Right atrium auricular region (tissue), 2 donors: Measurements from ENCODE around the gene TAOK3. TPM values are rescaled to one million over a fixed set of nuclear protein-coding genes. Genes with fewer than 3 reads are reported as not detected.

Experiments used
- DNase-seq: peaks from one replicate; pipeline ENCODE4 v3.0.0-alpha.2; 2019; ENCODE audit warnings: low spot score
- H3K27ac ChIP-seq, 2 donors: fragments of 200-600 bp; sonication (generic); 1 replicate in 1 of 2; 2 replicates in 1 of 2; pipeline ENCODE4 v1.5.1; 2016 to 2019
- H3K27me3 ChIP-seq, 2 donors: fragments of 200-600 bp; sonication (generic); one replicate each; pipeline versions ENCODE4 v1.5.1 to v1.6.0; 2017 to 2019
- H3K36me3 ChIP-seq: fragments of 200-600 bp; sonication (generic); one replicate; pipeline ENCODE4 v1.5.1; 2016
- H3K4me1 ChIP-seq, 2 donors: fragments of 200-600 bp; sonication (generic); one replicate each; pipeline versions ENCODE4 v1.5.1 to v1.6.0; 2017 to 2019
- H3K4me3 ChIP-seq, 2 donors: fragments of 200-600 bp; sonication (generic); 1 replicate in 1 of 2; 2 replicates in 1 of 2; pipeline ENCODE4 v1.5.1; 2017 to 2019; ENCODE audit warnings: mild to moderate bottlenecking in 1 of 2, moderate library complexity in 1 of 2
- H3K9me3 ChIP-seq, 2 donors: fragments of 200-600 bp; sonication (generic); one replicate each; pipeline ENCODE4 v1.5.1; 2019
- total RNA-seq, 2 donors: library from RNA; depleted of rRNA; stranded (reverse); fragments of >200 nt; gene quantifications; one replicate each; pipeline ENCODE4 v1.1.0, GENCODE V29; 2016
- TF ChIP-seq, protein P1 (sequence below), 2 donors: fragments of 200-600 bp; sonication (generic); IDR thresholded peaks; one replicate each; pipeline ENCODE4 v1.5.1; 2019; ENCODE audit warnings: antibody characterized with exemption in 2 of 2

Gene TAOK3
- total RNA-seq, 2 donors from 2014 or later: 18.1 to 21.1 TPM

DNA sequence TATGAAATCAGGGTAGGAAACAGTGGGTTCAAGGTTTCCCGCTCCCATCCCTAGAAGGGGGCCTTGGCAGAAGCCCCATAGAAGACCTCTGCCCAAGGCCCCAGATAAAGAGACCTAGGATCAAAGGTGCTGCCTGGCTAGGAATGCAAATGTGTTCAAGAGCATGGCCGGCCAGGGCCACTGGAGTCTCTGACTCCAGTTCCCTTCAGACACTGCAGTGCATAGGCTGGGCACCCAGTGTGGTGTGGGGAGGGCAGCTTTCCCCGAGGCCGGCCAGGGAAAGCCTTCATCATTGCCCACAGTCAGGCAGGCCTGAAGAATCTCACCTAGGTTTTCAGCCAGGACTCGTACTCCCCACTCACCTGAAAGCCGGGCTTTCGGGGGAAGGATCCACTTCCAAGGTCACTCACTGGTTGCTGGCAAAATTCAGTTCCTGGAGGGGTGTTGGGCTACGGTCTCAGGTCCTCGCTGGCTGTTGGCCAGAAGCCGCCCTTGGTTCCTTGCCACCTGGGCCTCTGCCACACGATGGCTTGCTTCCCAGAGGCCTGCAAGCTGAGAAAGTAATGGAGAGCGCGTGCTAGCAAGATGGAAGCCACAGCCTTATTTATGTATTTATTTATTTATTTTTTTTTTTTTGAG lies 246.5 kb downstream of the TAOK3 start:
- H3K9me3 ChIP-seq: no peaks in the 10 kb centered on the region
- no peak for DNase-seq
- no peaks in the 10 kb centered on the region for H3K27me3 ChIP-seq
- peak overlapping the region in 1 of 2 donors; percentile 4 for H3K27ac ChIP-seq
- TF ChIP-seq, protein P1, sequence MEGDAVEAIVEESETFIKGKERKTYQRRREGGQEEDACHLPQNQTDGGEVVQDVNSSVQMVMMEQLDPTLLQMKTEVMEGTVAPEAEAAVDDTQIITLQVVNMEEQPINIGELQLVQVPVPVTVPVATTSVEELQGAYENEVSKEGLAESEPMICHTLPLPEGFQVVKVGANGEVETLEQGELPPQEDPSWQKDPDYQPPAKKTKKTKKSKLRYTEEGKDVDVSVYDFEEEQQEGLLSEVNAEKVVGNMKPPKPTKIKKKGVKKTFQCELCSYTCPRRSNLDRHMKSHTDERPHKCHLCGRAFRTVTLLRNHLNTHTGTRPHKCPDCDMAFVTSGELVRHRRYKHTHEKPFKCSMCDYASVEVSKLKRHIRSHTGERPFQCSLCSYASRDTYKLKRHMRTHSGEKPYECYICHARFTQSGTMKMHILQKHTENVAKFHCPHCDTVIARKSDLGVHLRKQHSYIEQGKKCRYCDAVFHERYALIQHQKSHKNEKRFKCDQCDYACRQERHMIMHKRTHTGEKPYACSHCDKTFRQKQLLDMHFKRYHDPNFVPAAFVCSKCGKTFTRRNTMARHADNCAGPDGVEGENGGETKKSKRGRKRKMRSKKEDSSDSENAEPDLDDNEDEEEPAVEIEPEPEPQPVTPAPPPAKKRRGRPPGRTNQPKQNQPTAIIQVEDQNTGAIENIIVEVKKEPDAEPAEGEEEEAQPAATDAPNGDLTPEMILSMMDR (IDR thresholded peaks at IDR 0.05): no peak
- H3K4me1 ChIP-seq: peaks cover 0 to 1% of the 10 kb centered on the region in 2 donors
- H3K36me3 ChIP-seq: no peaks in the 10 kb centered on the region
- H3K4me3 ChIP-seq: no peak overlapping the region

DNA sequence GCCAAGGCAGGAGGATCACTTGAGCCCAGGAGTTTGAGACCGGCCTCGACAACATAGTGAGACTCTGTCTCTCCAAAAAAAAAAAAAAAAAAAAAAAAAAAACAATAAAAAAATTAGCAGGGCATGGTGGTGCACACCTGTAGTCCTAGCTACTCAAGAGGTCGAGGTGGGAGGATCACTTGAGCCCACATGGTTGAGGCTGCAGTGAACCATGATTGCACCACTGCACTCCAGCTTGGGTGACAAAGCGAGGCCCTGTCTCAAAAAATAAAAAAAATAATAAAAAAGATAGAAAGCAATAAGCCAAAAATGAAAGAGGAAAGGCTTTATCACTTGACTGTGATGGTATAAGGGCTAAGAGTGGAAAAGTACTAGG lies 247.0 kb downstream of the TAOK3 start:
- Histone ChIP-seq H3K27me3 (no peaks in the 10 kb centered on the region), H3K4me1 (peaks cover 0 to 6% of the 10 kb centered on the region in 2 donors), H3K27ac (no peak overlapping the region), H3K9me3 (no peaks in the 10 kb centered on the region), H3K36me3 (no peaks in the 10 kb centered on the region), H3K4me3 (no peak overlapping the region)
- no peak for DNase-seq
- TF ChIP-seq, protein P1 (IDR thresholded peaks at IDR 0.05): no peak

DNA sequence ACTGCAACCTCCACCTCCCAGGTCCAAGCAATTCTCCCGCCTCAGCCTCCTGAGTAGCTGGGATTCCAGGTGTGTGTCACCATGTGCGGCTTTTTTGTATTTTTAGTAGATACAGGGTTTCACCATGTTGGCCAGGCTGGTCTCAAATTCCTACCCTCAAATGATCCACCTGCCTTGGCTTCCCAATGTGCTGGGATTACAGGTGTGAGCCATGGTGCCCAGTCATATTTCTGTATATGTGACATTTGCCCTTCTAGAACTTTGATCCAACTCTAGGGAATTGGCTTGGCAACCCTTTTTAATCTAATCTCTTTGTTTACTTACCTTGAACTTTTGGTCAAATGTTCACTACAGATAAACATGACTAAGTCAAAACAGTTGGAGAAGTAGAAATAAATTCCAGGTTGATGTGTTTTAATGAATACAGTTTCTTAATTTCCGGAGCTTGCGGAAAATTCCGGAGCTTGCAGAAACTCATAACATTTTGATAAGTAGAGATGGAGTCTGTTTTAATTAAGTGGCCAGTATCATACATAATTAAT lies 248.3 kb downstream of the TAOK3 start:
- no peaks in the 10 kb centered on the region for H3K36me3 ChIP-seq
- TF ChIP-seq, protein P1 (IDR thresholded peaks at IDR 0.05): no peak
- no peak overlapping the region for H3K27ac ChIP-seq
- H3K4me1 ChIP-seq: peaks cover 0 to 9% of the 10 kb centered on the region in 2 donors
- DNase-seq: no peak
- no peak overlapping the region for H3K4me3 ChIP-seq
- no peaks in the 10 kb centered on the region for H3K9me3 ChIP-seq
- H3K27me3 ChIP-seq: no peaks in the 10 kb centered on the region

DNA sequence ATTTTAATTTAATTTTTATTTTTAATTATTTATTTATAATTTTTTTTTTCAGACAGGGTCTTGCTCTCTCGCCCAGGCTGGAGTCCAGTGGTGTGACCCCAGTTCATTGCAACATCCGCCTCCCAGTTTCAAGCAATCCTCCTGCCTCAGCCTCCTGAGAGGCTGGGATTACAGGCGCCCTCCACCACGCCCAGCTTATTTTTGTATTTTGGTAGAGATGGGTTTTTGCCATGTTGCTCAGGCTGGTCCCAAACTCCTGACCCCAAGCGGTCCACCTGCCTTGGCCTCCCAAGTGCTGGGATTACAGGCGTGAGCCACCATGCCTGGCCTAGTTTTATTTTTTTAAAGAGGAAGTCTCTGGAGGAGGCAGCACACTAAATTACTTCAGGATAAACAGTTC lies 250.4 kb downstream of the TAOK3 start:
- Histone ChIP-seq H3K27ac (no peak overlapping the region), H3K9me3 (no peaks in the 10 kb centered on the region), H3K4me1 (peaks cover 0 to 9% of the 10 kb centered on the region in 2 donors), H3K36me3 (no peaks in the 10 kb centered on the region), H3K4me3 (no peak overlapping the region), H3K27me3 (no peaks in the 10 kb centered on the region)
- TF ChIP-seq, protein P1 (IDR thresholded peaks at IDR 0.05): no peak
- DNase-seq: no peak

DNA sequence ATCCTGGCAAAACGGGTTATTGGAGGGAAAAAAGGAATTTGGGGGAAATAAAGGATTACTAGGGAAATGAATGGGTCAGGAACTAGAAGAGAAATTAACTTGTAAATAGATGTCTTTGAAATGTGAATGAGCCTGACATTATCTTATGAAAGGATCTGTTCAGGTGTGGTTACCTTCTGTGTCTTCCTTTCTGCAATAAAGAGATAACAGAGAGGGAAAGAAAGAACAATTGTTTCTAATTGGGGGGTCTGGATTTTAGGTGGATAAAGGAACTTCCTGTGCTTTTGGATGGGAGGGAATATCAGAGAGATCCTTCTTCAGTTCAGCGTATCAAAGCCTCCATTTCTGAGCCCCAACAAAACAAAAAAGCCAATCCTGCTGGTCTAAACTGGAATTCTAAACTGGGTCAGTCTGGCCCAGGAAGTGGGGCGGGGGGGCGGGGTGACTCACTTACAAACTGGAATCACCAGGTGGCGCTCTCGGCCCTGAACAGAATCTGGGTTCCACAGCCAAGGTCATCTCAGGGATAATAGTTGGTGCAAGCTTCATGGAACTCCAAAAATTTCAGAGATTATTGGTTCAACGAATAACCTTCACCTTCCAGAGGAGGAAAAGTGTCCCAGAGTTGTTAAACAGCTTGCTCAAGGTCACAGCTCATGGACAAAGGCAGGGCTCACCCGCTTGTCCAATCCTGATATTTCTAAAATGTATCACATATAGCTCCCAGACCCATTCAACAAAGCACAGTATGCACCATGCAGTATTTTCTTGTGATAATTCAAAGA lies 251.9 kb downstream of the TAOK3 start:
- H3K36me3 ChIP-seq: no peaks in the 10 kb centered on the region
- H3K4me3 ChIP-seq: no peak overlapping the region
- DNase-seq: peak; percentile 82
- H3K9me3 ChIP-seq: no peaks in the 10 kb centered on the region
- peaks cover 0 to 9% of the 10 kb centered on the region in 2 donors for H3K4me1 ChIP-seq
- no peaks in the 10 kb centered on the region for H3K27me3 ChIP-seq
- H3K27ac ChIP-seq: peak overlapping the region; percentile 15 to 61
- TF ChIP-seq, protein P1 (IDR thresholded peaks at IDR 0.05): peak; percentile 67 to 86
